B cell (primary cell): ENCODE measurements around the gene YIPF5. TPM values are rescaled to one million over a fixed set of nuclear protein-coding genes. Genes with fewer than 3 reads are reported as not detected.

Source experiments
- ATAC-seq: fragments of 200-7000 bp; cut with Tn5 transposase; one replicate; pipeline ENCODE4 v1.10.0; 2021; ENCODE audit warnings: low read depth, mild to moderate bottlenecking, moderate number of reproducible peaks, moderate library complexity
- CTCF ChIA-PET: fragments of 350-600 bp; sonication (Branson Sonifier 250); formaldehyde crosslinking; loops from one replicate; lab custom pipeline; 2021; ENCODE audit warnings: antibody characterized with exemption, inconsistent platforms; lab: Charles Lee
- POLR2A ChIA-PET: fragments of 350-600 bp; sonication (Branson Sonifier 250); formaldehyde crosslinking; loops from one replicate; lab custom pipeline; 2021; ENCODE audit warnings: antibody characterized with exemption; lab: Charles Lee
- DNase-seq: peaks from one replicate; pipeline ENCODE4 v3.0.0; 2013
- H2AFZ ChIP-seq: 2 replicates; pipeline ENCODE4 v1.6.1; 2012; ENCODE audit warnings: mild to moderate bottlenecking, low read depth, low read length; ENCODE audit not compliant: insufficient read depth, poor library complexity, severe bottlenecking
- H3K27ac ChIP-seq, 2 donors: 1 replicate in 1 of 2; 2 replicates in 1 of 2; pipeline ENCODE4 v1.5.1; 2012 to 2013; ENCODE audit warnings: low read length in 2 of 2, mild to moderate bottlenecking in 2 of 2, moderate library complexity in 1 of 2
- H3K27me3 ChIP-seq, 4 experiments: fragments of 200-600 bp in 1 of 4; sonication (generic) in 1 of 4; replicated peaks in 1 of 4; 1 replicate in 2 of 4; 2 replicates in 2 of 4; pipeline versions ENCODE4 v1.6.1 to v1.7.0; 2013 to 2016; ENCODE audit warnings: low read length in 3 of 4, mild to moderate bottlenecking in 2 of 4, mixed read lengths in 1 of 4, moderate library complexity in 1 of 4; ENCODE audit not compliant: insufficient read depth in 4 of 4, control insufficient read depth in 3 of 4; ENCODE audit errors: control extremely low read depth in 1 of 4
- H3K36me3 ChIP-seq, 2 experiments: replicated peaks in 1 of 2; 1 replicate in 1 of 2; 2 replicates in 1 of 2; pipeline versions ENCODE4 v1.6.1 to v1.7.1; 2013; ENCODE audit warnings: low read length in 1 of 2; ENCODE audit not compliant: insufficient read depth in 2 of 2, control insufficient read depth in 1 of 2; ENCODE audit errors: control extremely low read depth in 1 of 2, extremely low read depth in 1 of 2
- H3K4me1 ChIP-seq, 2 donors: fragments of 200-600 bp in 1 of 2; sonication (generic) in 1 of 2; 1 replicate in 1 of 2; 2 replicates in 1 of 2; pipeline versions ENCODE4 v1.5.1 to v1.6.1; 2013 to 2017; ENCODE audit warnings: low read length in 2 of 2; ENCODE audit not compliant: control insufficient read depth in 2 of 2, insufficient read depth in 2 of 2
- H3K4me2 ChIP-seq: replicated peaks from 2 replicates; pipeline ENCODE3; 2012; ENCODE audit warnings: mild to moderate bottlenecking, low read depth, low read length; ENCODE audit not compliant: poor library complexity, severe bottlenecking
- H3K4me3 ChIP-seq, 5 experiments: fragments of 200-600 bp in 1 of 5; sonication (generic) in 1 of 5; 1 replicate in 3 of 5; 2 replicates in 2 of 5; pipeline versions ENCODE4 v1.5.1 to v1.7.0; 2011 to 2016; ENCODE audit warnings: low read length in 4 of 5, mild to moderate bottlenecking in 4 of 5, low read depth in 2 of 5, control low read depth in 1 of 5, moderate library complexity in 1 of 5; ENCODE audit not compliant: insufficient read depth in 1 of 5; ENCODE audit errors: control extremely low read depth in 1 of 5, extremely low read depth in 1 of 5
- H3K79me2 ChIP-seq: fragments of 200-600 bp; sonication (generic); one replicate; pipeline ENCODE4 v1.6.0; 2016; ENCODE audit warnings: low read length; ENCODE audit not compliant: control insufficient read depth, insufficient read depth
- H3K9ac ChIP-seq: fragments of 200-600 bp; sonication (generic); 2 replicates; pipeline ENCODE4 v1.6.1; 2017; ENCODE audit warnings: mild to moderate bottlenecking, low read length, moderate library complexity
- H3K9me3 ChIP-seq, 3 donors: one replicate each; pipeline versions ENCODE4 v1.6.1 to v1.7.1; 2013; ENCODE audit warnings: low read length in 2 of 3; ENCODE audit not compliant: control insufficient read depth in 2 of 3, insufficient read depth in 1 of 3; ENCODE audit errors: control extremely low read depth in 1 of 3
- H4K20me1 ChIP-seq: 2 replicates; pipeline ENCODE4 v1.6.0; 2012; ENCODE audit warnings: mild to moderate bottlenecking, low read length; ENCODE audit not compliant: insufficient read depth, control insufficient read depth, poor library complexity, severe bottlenecking
- H3K27ac Mint-ChIP-seq: one replicate; pipeline ENCODE4 v1.8.0; 2021; ENCODE audit warnings: mixed read lengths
- H3K27me3 Mint-ChIP-seq: one replicate; pipeline ENCODE4 v1.8.0; 2021; ENCODE audit warnings: mixed read lengths
- H3K4me1 Mint-ChIP-seq: one replicate; pipeline ENCODE4 v1.8.0; 2021; ENCODE audit warnings: mixed read lengths
- H3K4me3 Mint-ChIP-seq: one replicate; pipeline ENCODE4 v1.8.0; 2021; ENCODE audit warnings: mixed read lengths
- H3K9me3 Mint-ChIP-seq: one replicate; pipeline ENCODE4 v1.8.0; 2022; ENCODE audit warnings: mixed read lengths; ENCODE audit not compliant: insufficient read depth
- CTCF ChIP-seq: fragments of 200-600 bp; IDR thresholded peaks from one replicate; pipeline ENCODE4 v1.8.0; 2022; ENCODE audit warnings: antibody characterized with exemption, mild to moderate bottlenecking
- EZH2 ChIP-seq: IDR thresholded peaks from 2 replicates; pipeline ENCODE4 v1.6.1; 2012; ENCODE audit warnings: borderline replicate concordance, low read depth, mild to moderate bottlenecking, moderate library complexity, low read length; ENCODE audit not compliant: insufficient read depth, poor library complexity, severe bottlenecking
- whole genome bisulfite sequencing: methylation state at CpG from one replicate; pipeline ENCODE4 v1.1.5; 2013; ENCODE audit warnings: missing lambda C conversion rate; ENCODE audit not compliant: insufficient coverage; 5-methylcytosine and 5-hydroxymethylcytosine counted together
- intact Hi-C: fragments of 100-400 bp; cut with micrococcal nuclease; formaldehyde crosslinking; loops from one replicate; pipeline ENCODE4 v1.10.0; 2022
- polyA plus RNA-seq: library from polyadenylated mRNA; depleted of rRNA; stranded (reverse); fragments of >200 nt; gene quantifications from 2 replicates; pipeline ENCODE4 v1.2.3, GENCODE V29; 2012
- total RNA-seq, 2 donors: library from RNA; stranded (reverse); fragments of 120-200 nt in 1 of 2; gene quantifications; 1 replicate in 1 of 2; 2 replicates in 1 of 2; pipeline versions ENCODE4 v1.2.3 to v1.2.4, GENCODE V29; 2013 to 2022

Gene YIPF5
- total and polyA plus RNA-seq, 2 donors (not counting 1 experiment from before 2014, with no cell fraction given): 7.2 to 24.0 TPM

GRCh38 chr5:144210655-144211054 lies 40.2 kb upstream of the YIPF5 start:
- Histone ChIP-seq H3K27me3 (peaks cover 0 to 24% (median 0%) of the 10 kb centered on the region in 4 experiments), H3K27ac (no peak overlapping the region), H3K4me3 (no peak overlapping the region), H3K36me3 (no peaks in the 10 kb centered on the region), H3K79me2 (no peaks in the 10 kb centered on the region), H2AFZ (no peak overlapping the region), H3K9ac (no peak overlapping the region), H3K4me1 (no peaks in the 10 kb centered on the region), H3K9me3 (no peaks in the 10 kb centered on the region), H4K20me1 (no peaks in the 10 kb centered on the region), H3K4me2 (no peak overlapping the region)
- no peak overlapping the region for H3K27ac Mint-ChIP-seq
- H3K9me3 Mint-ChIP-seq: no peaks in the 10 kb centered on the region
- no peaks in the 10 kb centered on the region for H3K4me1 Mint-ChIP-seq
- POLR2A ChIA-PET: no interaction called here
- CTCF ChIA-PET: no interaction called here
- H3K4me3 Mint-ChIP-seq: no peak overlapping the region
- TF ChIP-seq EZH2 (no peak), CTCF (no peak)
- no peak for ATAC-seq
- intact Hi-C loops: no loop called here
- DNase-seq: no peak
- peaks cover 39% of the 10 kb centered on the region for H3K27me3 Mint-ChIP-seq
- no CpG with 5 or more reads among the region's 1 CpG for WGBS

DNA sequence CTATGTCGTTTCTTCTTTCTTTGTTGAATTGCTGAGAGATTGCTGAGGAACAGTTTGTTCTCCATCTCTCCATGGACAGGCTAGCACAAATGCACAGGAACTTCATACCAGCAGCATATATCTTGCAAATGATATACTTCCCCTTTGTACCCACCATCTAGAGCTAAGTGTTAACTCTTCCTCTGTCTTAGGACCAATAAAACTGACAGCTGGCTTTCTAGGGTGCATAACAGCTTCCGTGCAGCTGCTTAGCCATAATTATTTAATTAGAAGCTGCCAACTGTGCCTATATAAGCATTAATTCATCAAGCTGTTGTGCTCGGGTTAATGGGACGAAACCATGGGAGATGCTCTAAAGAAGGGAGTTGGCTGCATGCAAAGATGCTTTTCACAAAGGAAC lies 38.9 kb upstream of the YIPF5 start:
- no peak for ATAC-seq
- H3K36me3 ChIP-seq: no peaks in the 10 kb centered on the region
- H3K79me2 ChIP-seq: no peaks in the 10 kb centered on the region
- intact Hi-C loops: no loop called here
- CTCF ChIA-PET: no interaction called here
- Mint-ChIP-seq H3K4me1 (no peaks in the 10 kb centered on the region), H3K9me3 (no peaks in the 10 kb centered on the region), H3K27ac (no peak overlapping the region), H3K27me3 (peaks cover 44% of the 10 kb centered on the region), H3K4me3 (no peak overlapping the region)
- H3K4me3 ChIP-seq: no peak overlapping the region
- H3K27me3 ChIP-seq: peaks cover 0 to 26% (median 11%) of the 10 kb centered on the region in 4 experiments
- no peak overlapping the region for H3K9ac ChIP-seq
- no peak overlapping the region for H3K4me2 ChIP-seq
- POLR2A ChIA-PET: no interaction called here
- DNase-seq: no peak
- no peaks in the 10 kb centered on the region for H3K4me1 ChIP-seq
- no peaks in the 10 kb centered on the region for H3K9me3 ChIP-seq
- H2AFZ ChIP-seq: no peak overlapping the region
- no peak overlapping the region for H3K27ac ChIP-seq
- 42% methylated on average over 2 of the region's 4 CpGs for WGBS
- H4K20me1 ChIP-seq: no peaks in the 10 kb centered on the region
- TF ChIP-seq CTCF (no peak), EZH2 (no peak)
